Hepatocyte (in vitro differentiated cells): ENCODE measurements around the gene CSMD2.

Source experiments
- EZH2phosphoT487 ChIP-seq: fragments of 200-600 bp; sonication (generic); IDR thresholded peaks from one replicate; pipeline ENCODE4 v1.6.1; 2018; ENCODE audit warnings: antibody characterized with exemption, mild to moderate bottlenecking, low read depth, moderate library complexity; ENCODE audit not compliant: unreplicated experiment, severe bottlenecking
- TF ChIP-seq, protein P1 (sequence below): fragments of 200-600 bp; sonication (generic); IDR thresholded peaks from 2 replicates; pipeline ENCODE4 v1.5.1; 2016; ENCODE audit warnings: antibody characterized with exemption, mild to moderate bottlenecking; ENCODE audit not compliant: poor library complexity

- TF ChIP-seq, protein P1, sequence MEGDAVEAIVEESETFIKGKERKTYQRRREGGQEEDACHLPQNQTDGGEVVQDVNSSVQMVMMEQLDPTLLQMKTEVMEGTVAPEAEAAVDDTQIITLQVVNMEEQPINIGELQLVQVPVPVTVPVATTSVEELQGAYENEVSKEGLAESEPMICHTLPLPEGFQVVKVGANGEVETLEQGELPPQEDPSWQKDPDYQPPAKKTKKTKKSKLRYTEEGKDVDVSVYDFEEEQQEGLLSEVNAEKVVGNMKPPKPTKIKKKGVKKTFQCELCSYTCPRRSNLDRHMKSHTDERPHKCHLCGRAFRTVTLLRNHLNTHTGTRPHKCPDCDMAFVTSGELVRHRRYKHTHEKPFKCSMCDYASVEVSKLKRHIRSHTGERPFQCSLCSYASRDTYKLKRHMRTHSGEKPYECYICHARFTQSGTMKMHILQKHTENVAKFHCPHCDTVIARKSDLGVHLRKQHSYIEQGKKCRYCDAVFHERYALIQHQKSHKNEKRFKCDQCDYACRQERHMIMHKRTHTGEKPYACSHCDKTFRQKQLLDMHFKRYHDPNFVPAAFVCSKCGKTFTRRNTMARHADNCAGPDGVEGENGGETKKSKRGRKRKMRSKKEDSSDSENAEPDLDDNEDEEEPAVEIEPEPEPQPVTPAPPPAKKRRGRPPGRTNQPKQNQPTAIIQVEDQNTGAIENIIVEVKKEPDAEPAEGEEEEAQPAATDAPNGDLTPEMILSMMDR = no peak
- no peak for TF ChIP-seq EZH2phosphoT487
These were observed 556.1 kb downstream of the CSMD2 start for GRCh38 chr1:33608825-33609400.
